Measurements from ENCODE around the gene SH3BP1.

SH3BP1 gene

GRCh38 chr22:37616201-37617083 is 23.0 kb upstream of the SH3BP1 start:
- no peak for DNase-seq

- DNase-seq = no peak
Observed at GRCh38 chr22:37617431-37617830, 22.0 kb upstream of the SH3BP1 start.

GRCh38 chr22:37618072-37618656 is 21.3 kb upstream of the SH3BP1 start:
- DNase-seq = no peak

GRCh38 chr22:37618674-37619073 is 20.8 kb upstream of the SH3BP1 start:
- no peak for DNase-seq

- DNase-seq = no peak
Observed at GRCh38 chr22:37619991-37620390, 19.5 kb upstream of the SH3BP1 start.

GRCh38 chr22:37621352-37621860 is 18.1 kb upstream of the SH3BP1 start:
- no peak for DNase-seq

- peak; percentile 82 for DNase-seq
Observed at GRCh38 chr22:37623075-37624016, 16.1 kb upstream of the SH3BP1 start.

GRCh38 chr22:37624017-37624365 is 15.5 kb upstream of the SH3BP1 start:
- DNase-seq = no peak

- DNase-seq = no peak
Observed at GRCh38 chr22:37624876-37625275, 14.6 kb upstream of the SH3BP1 start.

GRCh38 chr22:37625737-37626136 is 13.7 kb upstream of the SH3BP1 start:
- no peak for DNase-seq

- DNase-seq = no peak
Observed at GRCh38 chr22:37626144-37626543, 13.3 kb upstream of the SH3BP1 start.

GRCh38 chr22:37626556-37627075 is 12.9 kb upstream of the SH3BP1 start:
- no peak for DNase-seq

- peak; percentile 32 for DNase-seq
Observed at GRCh38 chr22:37627121-37627520, 12.3 kb upstream of the SH3BP1 start.

GRCh38 chr22:37627545-37627944 is 11.9 kb upstream of the SH3BP1 start:
- peak; percentile 78 for DNase-seq

GRCh38 chr22:37628830-37629229 is 10.6 kb upstream of the SH3BP1 start:
- DNase-seq = no peak

- DNase-seq = no peak
Observed at GRCh38 chr22:37629928-37630327, 9.5 kb upstream of the SH3BP1 start.

GRCh38 chr22:37630839-37631435 is 8.5 kb upstream of the SH3BP1 start:
- no peak for DNase-seq

GRCh38 chr22:37631448-37632173 is 7.9 kb upstream of the SH3BP1 start:
- no peak for DNase-seq

- no peak for DNase-seq
Observed at GRCh38 chr22:37632174-37633088, 7.0 kb upstream of the SH3BP1 start.

GRCh38 chr22:37633089-37633624 is 6.3 kb upstream of the SH3BP1 start:
- peak; percentile 28 for DNase-seq

Data from CD4-positive, alpha-beta T cell treated with Interleukin-17A for 4 hours (primary cell).